VCaP (cell line): Measurements from ENCODE around the gene MAPK8IP2.
"Not testable (repeated sequence)": the region's sequence is repeated elsewhere in the genome, so short reads cannot be mapped to it uniquely, and the experiment has no call there.

Source experiments
- H3K27ac ChIP-seq: fragments of 450-650 bp; 2 replicates; pipeline ENCODE4 v1.5.1; 2017
- TF ChIP-seq, protein P1 (sequence below): fragments of 450-650 bp; conservative IDR thresholded peaks from 2 replicates; pipeline ENCODE4 v1.5.1; 2017; ENCODE audit warnings: mild to moderate bottlenecking, moderate library complexity

MAPK8IP2 gene

DNA sequence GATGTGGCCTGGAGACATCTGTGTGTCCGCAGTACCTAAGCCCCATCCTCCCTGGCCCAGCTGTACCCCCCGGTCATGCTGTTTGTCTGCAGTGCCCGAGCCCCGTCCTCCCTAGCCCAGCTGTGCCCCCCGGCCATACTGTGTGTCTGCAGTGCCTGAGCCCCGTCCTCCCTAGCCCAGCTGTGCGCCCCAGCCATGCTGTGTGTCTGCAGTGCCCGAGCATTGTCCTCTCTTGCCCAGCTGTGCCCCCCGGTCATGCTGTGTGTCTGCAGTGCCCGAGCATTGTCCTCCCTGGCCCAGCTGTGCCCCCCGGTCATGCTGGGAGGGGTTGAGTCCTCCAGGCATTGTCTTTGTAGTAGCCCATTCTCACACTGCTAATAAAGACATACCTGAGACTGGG, 35.0 kb downstream of the MAPK8IP2 start:
- no peak overlapping the region for H3K27ac ChIP-seq

DNA sequence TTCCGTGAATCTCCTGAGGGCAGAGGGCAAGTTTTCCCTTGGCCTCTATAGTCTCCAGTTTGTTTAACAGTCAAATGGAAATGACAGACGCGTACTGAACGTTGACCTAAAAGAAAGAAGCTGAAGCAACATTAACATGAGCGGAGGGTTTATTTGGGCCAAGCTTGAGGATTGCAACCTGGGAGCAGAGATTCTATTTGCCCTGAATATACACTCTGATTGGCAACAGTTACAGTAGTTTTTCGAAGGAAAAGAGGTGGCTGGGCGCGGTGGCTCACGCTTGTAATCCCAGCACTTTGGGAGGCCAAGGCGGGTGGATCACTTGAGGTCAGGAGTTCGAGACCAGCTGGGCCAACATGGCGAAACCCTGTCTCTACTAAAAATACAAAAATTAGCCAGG, 39.7 kb downstream of the MAPK8IP2 start:
- H3K27ac ChIP-seq: not testable (repeated sequence)

More for the DNA sequence above, 35.0 kb downstream of the MAPK8IP2 start:
- TF ChIP-seq, protein P1, sequence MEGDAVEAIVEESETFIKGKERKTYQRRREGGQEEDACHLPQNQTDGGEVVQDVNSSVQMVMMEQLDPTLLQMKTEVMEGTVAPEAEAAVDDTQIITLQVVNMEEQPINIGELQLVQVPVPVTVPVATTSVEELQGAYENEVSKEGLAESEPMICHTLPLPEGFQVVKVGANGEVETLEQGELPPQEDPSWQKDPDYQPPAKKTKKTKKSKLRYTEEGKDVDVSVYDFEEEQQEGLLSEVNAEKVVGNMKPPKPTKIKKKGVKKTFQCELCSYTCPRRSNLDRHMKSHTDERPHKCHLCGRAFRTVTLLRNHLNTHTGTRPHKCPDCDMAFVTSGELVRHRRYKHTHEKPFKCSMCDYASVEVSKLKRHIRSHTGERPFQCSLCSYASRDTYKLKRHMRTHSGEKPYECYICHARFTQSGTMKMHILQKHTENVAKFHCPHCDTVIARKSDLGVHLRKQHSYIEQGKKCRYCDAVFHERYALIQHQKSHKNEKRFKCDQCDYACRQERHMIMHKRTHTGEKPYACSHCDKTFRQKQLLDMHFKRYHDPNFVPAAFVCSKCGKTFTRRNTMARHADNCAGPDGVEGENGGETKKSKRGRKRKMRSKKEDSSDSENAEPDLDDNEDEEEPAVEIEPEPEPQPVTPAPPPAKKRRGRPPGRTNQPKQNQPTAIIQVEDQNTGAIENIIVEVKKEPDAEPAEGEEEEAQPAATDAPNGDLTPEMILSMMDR: no peak

GRCh38 chr22:50640857-50641647, 40.5 kb downstream of the MAPK8IP2 start:
- TF ChIP-seq, protein P1: no peak
- no peak overlapping the region for H3K27ac ChIP-seq

- TF ChIP-seq, protein P1: no peak
- no peak overlapping the region for H3K27ac ChIP-seq
Observed at GRCh38 chr22:50641696-50642607, 41.4 kb downstream of the MAPK8IP2 start.

DNA sequence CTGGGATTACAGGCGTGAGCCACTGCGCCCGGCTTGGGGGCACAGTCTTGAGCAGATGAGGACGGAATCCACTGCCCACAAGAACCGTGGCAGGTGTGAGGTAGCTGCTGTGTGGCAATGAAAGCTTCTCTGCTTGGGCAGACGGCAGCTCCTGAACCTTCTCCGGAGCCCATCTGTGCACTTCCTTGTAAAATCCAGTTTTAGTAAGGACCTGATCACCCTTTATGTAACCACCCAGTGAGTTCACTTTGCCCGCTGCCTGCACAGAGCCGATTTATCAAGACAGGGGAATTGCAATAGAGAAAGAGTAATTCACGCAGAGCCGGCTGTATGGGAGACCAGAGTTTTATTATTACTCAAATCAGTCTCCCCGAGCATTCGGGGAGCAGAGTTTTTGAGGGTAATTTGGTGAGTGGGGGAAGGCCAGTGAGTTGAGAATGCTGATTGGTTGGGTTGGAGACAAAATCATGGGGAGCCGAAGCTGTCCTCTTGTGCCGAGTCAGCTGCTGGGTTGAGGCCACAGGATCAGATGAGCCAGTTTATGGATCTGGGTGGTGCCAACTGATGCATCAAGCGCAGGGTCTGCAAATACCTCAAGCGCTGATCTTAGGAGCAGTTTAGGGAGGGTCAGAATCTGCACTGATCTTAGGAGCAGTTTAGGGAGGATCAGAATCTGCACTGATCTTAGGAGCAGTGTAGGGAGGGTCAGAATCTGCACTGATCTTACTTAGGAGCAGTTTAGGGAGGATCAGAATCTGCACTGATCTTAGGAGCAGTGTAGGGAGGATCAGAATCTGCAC, 42.6 kb downstream of the MAPK8IP2 start:
- H3K27ac ChIP-seq: not testable (repeated sequence)

DNA sequence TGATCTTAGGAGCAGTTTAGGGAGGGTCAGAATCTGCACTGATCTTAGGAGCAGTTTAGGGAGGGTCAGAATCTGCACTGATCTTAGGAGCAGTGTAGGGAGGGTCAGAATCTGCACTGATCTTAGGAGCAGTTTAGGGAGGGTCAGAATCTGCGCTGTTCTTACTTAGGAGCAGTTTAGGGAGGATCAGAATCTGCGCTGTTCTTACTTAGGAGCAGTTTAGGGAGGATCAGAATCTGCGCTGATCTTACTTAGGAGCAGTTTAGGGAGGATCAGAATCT, 43.2 kb downstream of the MAPK8IP2 start:
- H3K27ac ChIP-seq: not testable (repeated sequence)

DNA sequence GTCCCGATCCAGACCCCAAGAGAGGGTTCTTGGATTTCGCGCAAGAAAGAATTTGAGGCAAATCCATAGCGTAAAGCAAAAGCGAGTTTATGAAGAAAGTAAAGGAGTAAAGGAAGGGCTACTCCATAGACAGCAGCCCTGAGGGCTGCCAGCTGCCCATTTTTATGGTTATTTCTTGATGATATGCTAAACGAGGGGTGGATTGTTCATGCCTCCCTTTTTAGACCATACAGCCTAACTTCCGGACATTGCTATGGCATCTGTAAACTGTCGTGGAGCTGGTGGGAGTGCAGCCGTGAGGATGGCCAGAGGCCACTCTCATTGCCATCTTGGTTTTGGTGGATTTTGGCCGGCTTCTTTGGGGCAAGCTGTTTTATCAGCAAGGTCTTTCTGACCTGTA, 52.7 kb downstream of the MAPK8IP2 start:
- H3K27ac ChIP-seq: no peak overlapping the region
- TF ChIP-seq, protein P1: no peak

DNA sequence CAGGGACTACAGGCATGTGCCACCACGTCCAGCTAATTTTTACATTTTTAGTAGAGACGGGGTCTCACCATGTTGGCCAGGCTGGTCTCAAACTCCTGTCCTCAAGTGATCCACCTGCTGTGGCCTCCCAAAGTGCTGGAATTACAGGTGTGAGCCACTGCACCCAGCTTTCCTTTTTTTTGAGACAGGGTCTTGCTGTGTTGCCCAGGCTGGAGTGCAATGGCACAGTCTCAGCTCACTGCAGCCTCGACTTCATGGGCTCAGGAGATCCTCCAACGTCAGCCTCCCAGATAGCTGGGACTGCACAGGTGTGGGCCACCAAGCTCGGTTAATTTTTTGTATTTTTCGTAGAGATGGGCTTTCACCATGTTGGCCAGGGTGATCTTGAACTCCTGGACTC, 54.1 kb downstream of the MAPK8IP2 start:
- not testable (repeated sequence) for H3K27ac ChIP-seq

DNA sequence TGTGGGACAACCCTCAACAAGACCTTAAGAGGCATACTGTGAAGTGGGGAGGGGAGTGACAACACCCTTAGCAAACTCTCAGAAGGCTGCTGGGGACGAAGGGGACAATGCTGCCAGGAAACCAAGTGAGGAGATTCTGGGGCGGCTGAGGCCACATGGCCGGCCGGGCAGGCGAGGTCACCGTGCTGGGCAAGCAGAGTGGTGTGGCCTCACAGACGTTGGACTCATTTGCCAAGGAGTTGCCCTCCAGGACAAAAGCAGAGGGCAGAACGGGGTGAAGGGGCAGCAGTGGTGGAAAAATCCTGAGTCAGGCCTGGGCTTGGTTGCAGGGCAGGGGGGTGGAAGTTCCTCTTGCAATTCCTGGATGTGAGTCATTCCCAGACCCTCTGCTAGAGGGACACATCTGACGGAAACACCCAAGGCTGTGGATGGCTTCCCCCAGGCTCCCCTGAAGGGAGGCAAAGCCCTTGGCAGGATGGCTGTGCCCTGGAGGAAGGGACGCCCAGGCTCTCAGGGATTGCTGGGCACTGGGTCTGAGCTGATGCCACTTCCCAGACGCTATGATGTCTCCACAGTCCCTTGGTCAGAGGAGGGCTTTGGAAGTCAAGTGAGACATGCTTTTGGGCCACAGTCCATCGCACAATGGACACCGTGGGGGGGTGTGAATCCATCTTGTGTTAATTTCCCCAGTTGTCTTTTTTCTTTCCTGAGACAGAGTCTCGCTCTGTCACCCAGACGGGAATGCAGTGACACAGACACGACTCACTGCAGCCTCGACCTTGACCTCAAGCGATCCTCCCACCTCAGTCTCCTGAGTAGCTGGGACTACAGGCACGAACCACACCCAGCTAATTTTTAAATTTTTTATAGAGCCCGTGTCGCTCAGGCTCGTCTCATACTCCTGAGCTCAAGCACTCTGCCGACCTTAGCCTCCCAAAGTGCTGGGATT, 55.8 kb downstream of the MAPK8IP2 start:
- TF ChIP-seq, protein P1: no peak
- H3K27ac ChIP-seq: no peak overlapping the region
